Endothelial cell (in vitro differentiated cells): ENCODE data around the gene ZNF816. TPM values are rescaled to one million over a fixed set of nuclear protein-coding genes. Genes with fewer than 3 reads are reported as not detected.

Experiments
- DNase-seq: peaks from one replicate; pipeline ENCODE4 v3.0.0; 2021; ENCODE audit warnings: low spot score
- H3K27ac Mint-ChIP-seq: one replicate; pipeline ENCODE4 v1.8.0; 2021; ENCODE audit warnings: mixed read lengths, inconsistent platforms; ENCODE audit not compliant: unreplicated experiment
- H3K27me3 Mint-ChIP-seq: one replicate; pipeline ENCODE4 v1.8.0; 2021; ENCODE audit warnings: mild to moderate bottlenecking, moderate library complexity, mixed read lengths, inconsistent platforms; ENCODE audit not compliant: unreplicated experiment
- H3K36me3 Mint-ChIP-seq: one replicate; pipeline ENCODE4 v1.8.0; 2021; ENCODE audit warnings: mild to moderate bottlenecking, low read depth, mixed read lengths, inconsistent platforms; ENCODE audit not compliant: unreplicated experiment
- H3K4me1 Mint-ChIP-seq: one replicate; pipeline ENCODE4 v1.8.0; 2021; ENCODE audit warnings: mild to moderate bottlenecking, mixed read lengths, inconsistent platforms; ENCODE audit not compliant: unreplicated experiment
- H3K4me3 Mint-ChIP-seq: one replicate; pipeline ENCODE4 v1.8.0; 2021; ENCODE audit warnings: mild to moderate bottlenecking, mixed read lengths, inconsistent platforms; ENCODE audit not compliant: unreplicated experiment
- H3K9me3 Mint-ChIP-seq: one replicate; pipeline ENCODE4 v1.8.0; 2021; ENCODE audit warnings: mixed read lengths, inconsistent platforms; ENCODE audit not compliant: unreplicated experiment
- long read RNA-seq: library from polyadenylated mRNA; unstranded; transcript quantifications from one replicate; pipeline ENCODE4 v2.0.0, GENCODE V29; 2020; ENCODE audit not compliant: unreplicated experiment
- total RNA-seq: library from RNA; stranded (reverse); fragmentation: NEBNext Ultra II Directional; extraction: Animal tissue kit (Norgen Biotek cat#: 25700); gene quantifications from one replicate; pipeline ENCODE4 v1.2.1, GENCODE V29; 2021; ENCODE audit not compliant: unreplicated experiment
- TF ChIP-seq, protein P1 (sequence below): fragments of 200-600 bp; sonication (generic); IDR thresholded peaks from one replicate; pipeline ENCODE4 v1.5.0; 2021; ENCODE audit warnings: antibody characterized with exemption; ENCODE audit not compliant: unreplicated experiment

ZNF816 gene
- total RNA-seq: 16.5 TPM
- long read RNA-seq, partial matches to known transcripts: 0 of 6 reads
- long read RNA-seq, other reads (novel, unspliced or antisense): 3 of 6 reads

DNA sequence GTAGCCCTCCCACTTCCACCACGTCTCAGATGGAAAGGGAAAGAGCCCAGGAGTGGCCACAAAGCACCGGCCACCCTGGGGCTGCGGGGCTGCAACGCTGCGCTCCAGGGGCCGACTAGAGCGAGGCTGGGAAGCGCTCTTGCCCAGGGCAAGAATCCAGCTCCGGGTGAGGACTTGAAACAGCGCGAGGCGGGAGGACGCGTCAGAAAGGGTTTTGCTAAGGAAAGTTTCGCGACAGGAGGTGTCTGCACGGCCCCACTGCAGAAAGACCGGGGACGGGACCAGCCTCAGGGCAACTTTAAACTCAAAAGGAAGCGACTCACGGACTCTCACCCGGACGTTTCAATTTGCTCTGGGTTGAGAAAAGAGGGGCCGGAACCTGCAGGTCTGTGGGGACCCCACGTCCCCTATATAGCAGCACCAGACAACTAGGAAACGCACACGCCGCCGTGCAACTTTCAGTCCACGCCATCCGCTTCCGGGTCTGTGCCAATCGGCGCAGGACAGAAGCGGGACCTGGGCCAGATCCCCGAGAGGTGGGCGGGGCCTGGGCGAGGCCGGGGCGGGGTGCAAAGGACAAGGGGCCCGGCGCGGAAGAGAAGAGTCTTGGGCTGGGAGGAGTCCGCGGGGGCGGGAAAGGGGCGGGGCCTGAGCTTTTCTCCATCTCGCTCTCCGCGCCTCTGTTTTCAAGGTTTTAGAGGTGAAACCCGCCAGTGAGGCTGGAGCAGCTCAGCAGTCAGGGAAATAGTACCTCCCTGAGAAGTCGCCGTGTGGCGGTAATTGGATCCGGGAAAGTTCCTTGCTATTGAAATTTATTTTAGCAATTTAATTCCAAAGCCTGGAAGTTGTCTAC, at the start of gene ZNF816:
TSS of gene ZNF816 (minus strand) at position 488 of the 853 bp plus-strand sequence. CDS start 6,792 bp downstream, outside the sequence.
- Mint-ChIP-seq H3K27me3 (peaks cover 13% of the 10 kb centered on the region), H3K27ac (peak within 1 kb of the TSS; percentile 95), H3K4me1 (peaks cover 18% of the 10 kb centered on the region), H3K4me3 (peak within 1 kb of the TSS; percentile 97), H3K9me3 (no peaks in the 10 kb centered on the region), H3K36me3 (peaks cover 31% of the 10 kb centered on the region)
- TF ChIP-seq, protein P1, sequence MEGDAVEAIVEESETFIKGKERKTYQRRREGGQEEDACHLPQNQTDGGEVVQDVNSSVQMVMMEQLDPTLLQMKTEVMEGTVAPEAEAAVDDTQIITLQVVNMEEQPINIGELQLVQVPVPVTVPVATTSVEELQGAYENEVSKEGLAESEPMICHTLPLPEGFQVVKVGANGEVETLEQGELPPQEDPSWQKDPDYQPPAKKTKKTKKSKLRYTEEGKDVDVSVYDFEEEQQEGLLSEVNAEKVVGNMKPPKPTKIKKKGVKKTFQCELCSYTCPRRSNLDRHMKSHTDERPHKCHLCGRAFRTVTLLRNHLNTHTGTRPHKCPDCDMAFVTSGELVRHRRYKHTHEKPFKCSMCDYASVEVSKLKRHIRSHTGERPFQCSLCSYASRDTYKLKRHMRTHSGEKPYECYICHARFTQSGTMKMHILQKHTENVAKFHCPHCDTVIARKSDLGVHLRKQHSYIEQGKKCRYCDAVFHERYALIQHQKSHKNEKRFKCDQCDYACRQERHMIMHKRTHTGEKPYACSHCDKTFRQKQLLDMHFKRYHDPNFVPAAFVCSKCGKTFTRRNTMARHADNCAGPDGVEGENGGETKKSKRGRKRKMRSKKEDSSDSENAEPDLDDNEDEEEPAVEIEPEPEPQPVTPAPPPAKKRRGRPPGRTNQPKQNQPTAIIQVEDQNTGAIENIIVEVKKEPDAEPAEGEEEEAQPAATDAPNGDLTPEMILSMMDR: no peak
- DNase-seq: peak; percentile 99

DNA sequence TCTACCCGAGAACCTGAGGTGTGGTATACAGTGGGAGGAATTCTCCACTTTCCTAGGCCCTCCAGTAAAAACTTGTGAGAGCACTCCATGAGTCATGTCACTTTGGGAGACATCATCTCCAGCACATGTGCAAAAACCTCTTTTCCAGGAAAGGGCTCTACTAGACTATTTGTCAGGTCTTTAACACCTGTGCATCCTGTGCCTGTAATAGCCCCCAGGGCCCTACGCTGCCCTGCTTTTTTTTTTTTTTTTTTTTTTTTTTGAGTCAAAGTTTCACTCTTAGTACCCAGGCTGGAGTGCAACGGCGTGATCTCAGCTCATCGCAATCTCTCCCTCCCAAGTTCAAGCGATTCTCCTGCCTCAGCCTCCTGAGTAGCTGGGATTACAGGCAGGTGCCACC, 49.3 kb upstream of the ZNF816 start:
- H3K27me3 Mint-ChIP-seq: peaks cover 2% of the 10 kb centered on the region
- H3K9me3 Mint-ChIP-seq: no peaks in the 10 kb centered on the region
- no peak for DNase-seq
- no peaks in the 10 kb centered on the region for H3K4me1 Mint-ChIP-seq
- no peak overlapping the region for H3K27ac Mint-ChIP-seq
- no peak overlapping the region for H3K4me3 Mint-ChIP-seq
- TF ChIP-seq, protein P1: no peak
- H3K36me3 Mint-ChIP-seq: peaks cover 8% of the 10 kb centered on the region

DNA sequence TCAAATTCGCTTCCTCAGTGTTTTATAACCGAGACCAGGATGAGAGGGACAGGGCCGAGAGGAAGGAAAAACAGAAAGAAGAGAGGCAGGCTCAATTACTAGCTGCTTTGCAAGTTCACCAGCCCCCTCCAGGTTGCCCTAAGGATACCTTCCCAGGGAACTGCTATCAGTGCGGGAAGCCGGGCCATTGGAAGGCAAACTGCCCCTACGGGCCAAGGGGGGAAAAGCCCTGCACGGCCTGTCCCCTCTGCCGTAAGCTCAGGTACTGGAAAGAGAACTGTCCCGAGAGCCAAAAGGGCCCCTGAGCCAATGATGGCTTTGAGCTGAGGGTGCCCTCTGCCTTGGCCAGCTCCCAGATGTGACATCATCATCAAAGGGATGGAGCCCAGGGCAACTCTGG, 47.8 kb upstream of the ZNF816 start:
- TF ChIP-seq, protein P1: no peak
- Mint-ChIP-seq H3K4me3 (no peak overlapping the region), H3K4me1 (no peaks in the 10 kb centered on the region), H3K36me3 (peaks cover 7% of the 10 kb centered on the region), H3K27me3 (no peaks in the 10 kb centered on the region), H3K27ac (no peak overlapping the region), H3K9me3 (no peaks in the 10 kb centered on the region)
- DNase-seq: no peak

DNA sequence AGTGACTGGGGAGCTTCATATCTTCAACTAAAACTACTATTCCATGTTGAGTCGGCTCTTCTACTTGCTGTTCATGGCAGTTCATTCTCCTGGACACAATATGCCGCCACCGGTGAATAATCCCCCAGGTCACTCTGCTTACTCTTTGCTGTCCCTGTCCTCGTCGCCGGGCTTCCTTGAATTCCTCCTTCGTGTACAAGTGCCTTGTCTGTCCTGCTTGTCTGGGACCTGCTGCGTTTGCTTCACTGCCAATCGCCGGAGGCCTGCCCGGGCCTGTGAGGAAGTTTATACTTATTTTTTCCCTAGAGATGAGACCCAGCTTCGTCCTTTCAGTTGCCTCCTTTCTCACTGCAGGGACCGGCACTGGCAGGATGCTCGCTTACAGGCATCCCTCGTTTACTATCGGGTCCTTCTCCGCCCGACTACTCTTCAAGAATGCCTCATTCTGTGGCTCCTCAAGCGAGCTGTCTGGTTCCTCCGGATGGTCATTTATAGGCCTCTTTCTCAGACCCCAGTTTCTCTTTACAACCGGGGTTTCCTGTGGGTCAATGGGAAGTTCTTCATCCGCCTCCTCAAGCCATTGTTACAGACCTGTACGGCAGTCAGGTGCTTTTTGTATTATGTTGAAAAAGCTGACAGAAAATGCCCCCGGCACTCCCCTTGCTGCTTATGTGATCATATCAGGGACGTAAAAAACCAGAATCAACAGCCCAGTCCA, 45.5 kb upstream of the ZNF816 start:
- Mint-ChIP-seq H3K27ac (no peak overlapping the region), H3K9me3 (no peaks in the 10 kb centered on the region)

More for the DNA sequence above, 45.5 kb upstream of the ZNF816 start:
- peaks cover 10% of the 10 kb centered on the region for H3K36me3 Mint-ChIP-seq
- TF ChIP-seq, protein P1: no peak
- no peaks in the 10 kb centered on the region for H3K4me1 Mint-ChIP-seq
- no peak overlapping the region for H3K4me3 Mint-ChIP-seq
- H3K27me3 Mint-ChIP-seq: no peaks in the 10 kb centered on the region
- DNase-seq: no peak
